Right lobe of liver (tissue), 6 donors: ENCODE measurements around the gene CUEDC1. TPM values are rescaled to one million over a fixed set of nuclear protein-coding genes. Genes with fewer than 3 reads are reported as not detected.

ENCODE experiments used
- ATAC-seq, 4 donors: fragments of 200-7000 bp; cut with Tn5 transposase; one replicate each; pipeline ENCODE4 v1.9.1; 2020; ENCODE audit warnings: mild to moderate bottlenecking in 4 of 4, moderate library complexity in 4 of 4
- DNase-seq, 3 donors: peaks; one replicate each; pipeline ENCODE4 v3.0.0-alpha.2; 2020
- H3K27ac ChIP-seq, 3 donors: fragments of 200-600 bp; one replicate each; pipeline ENCODE4 v1.8.0; 2022
- H3K27me3 ChIP-seq, 2 donors: fragments of 200-600 bp; one replicate each; pipeline ENCODE4 v1.8.0; 2022
- H3K36me3 ChIP-seq, 4 donors: fragments of 200-600 bp; sonication (generic) in 1 of 4; one replicate each; pipeline versions ENCODE4 v1.5.1 to v1.8.0; 2017 to 2022; ENCODE audit warnings: control low read depth in 1 of 4
- H3K4me1 ChIP-seq, 4 donors: fragments of 200-600 bp; sonication (generic) in 1 of 4; one replicate each; pipeline versions ENCODE4 v1.5.1 to v1.8.0; 2017 to 2022; ENCODE audit warnings: control low read depth in 1 of 4
- H3K4me3 ChIP-seq, 3 donors: fragments of 200-600 bp; one replicate each; pipeline ENCODE4 v1.8.0; 2022
- H3K9me3 ChIP-seq, 4 donors: fragments of 200-600 bp; sonication (generic) in 1 of 4; one replicate each; pipeline versions ENCODE4 v1.5.1 to v1.8.0; 2017 to 2022; ENCODE audit warnings: control low read depth in 1 of 4
- POLR2A ChIP-seq: fragments of 450-650 bp; IDR thresholded peaks from one replicate; pipeline ENCODE4 v1.6.1; 2017; ENCODE audit warnings: antibody characterized with exemption, mild to moderate bottlenecking
- WGBS: methylation state at CpG from one replicate; pipeline ENCODE4 v1.1.6; 2018; ENCODE audit warnings: low coverage, low lambda C conversion rate; ENCODE audit not compliant: insufficient coverage; ENCODE audit errors: missing lambda C conversion rate; 5-methylcytosine and 5-hydroxymethylcytosine counted together
- intact Hi-C, 2 donors: fragments of 100-400 bp; cut with DNase I; formaldehyde crosslinking; loops; one replicate each; pipeline versions ENCODE4 v1.11.2 to v1.14.1; 2022
- total RNA-seq, 6 experiments: library from RNA; depleted of rRNA in 2 of 6; stranded (reverse); fragments of >200 nt in 2 of 6; fragmentation: NEBNext Ultra II Directional in 3 of 6; extraction: Animal tissue kit (Norgen Biotek cat#: 25700) in 3 of 6; gene quantifications; one replicate each; pipeline versions ENCODE4 v1.1.0 to v1.2.4, GENCODE V29; 2016 to 2023
- TF ChIP-seq, protein P1 (sequence below), 4 donors: fragments of 200-600 bp in 3 of 4; fragments of 450-650 bp in 1 of 4; IDR thresholded peaks; one replicate each; pipeline versions ENCODE4 v1.5.1 to v1.8.0; 2016 to 2022; ENCODE audit warnings: antibody characterized with exemption in 4 of 4, mild to moderate bottlenecking in 2 of 4
- donor health status: DM: no; HTN: yes; CAD: no.
- donor health status: DM: no; HTN: no; CAD: no.
- donor health status: DM: no; HTN: no; CAD: no.
- donor health status: DM: no; HTN: yes; CAD: no.
- donor health status: DM: no; HTN: yes; CAD: no.

Gene CUEDC1
- total RNA-seq, 6 experiments from 2014 or later = 4.0 to 8.5 (median 5.5) TPM

DNA sequence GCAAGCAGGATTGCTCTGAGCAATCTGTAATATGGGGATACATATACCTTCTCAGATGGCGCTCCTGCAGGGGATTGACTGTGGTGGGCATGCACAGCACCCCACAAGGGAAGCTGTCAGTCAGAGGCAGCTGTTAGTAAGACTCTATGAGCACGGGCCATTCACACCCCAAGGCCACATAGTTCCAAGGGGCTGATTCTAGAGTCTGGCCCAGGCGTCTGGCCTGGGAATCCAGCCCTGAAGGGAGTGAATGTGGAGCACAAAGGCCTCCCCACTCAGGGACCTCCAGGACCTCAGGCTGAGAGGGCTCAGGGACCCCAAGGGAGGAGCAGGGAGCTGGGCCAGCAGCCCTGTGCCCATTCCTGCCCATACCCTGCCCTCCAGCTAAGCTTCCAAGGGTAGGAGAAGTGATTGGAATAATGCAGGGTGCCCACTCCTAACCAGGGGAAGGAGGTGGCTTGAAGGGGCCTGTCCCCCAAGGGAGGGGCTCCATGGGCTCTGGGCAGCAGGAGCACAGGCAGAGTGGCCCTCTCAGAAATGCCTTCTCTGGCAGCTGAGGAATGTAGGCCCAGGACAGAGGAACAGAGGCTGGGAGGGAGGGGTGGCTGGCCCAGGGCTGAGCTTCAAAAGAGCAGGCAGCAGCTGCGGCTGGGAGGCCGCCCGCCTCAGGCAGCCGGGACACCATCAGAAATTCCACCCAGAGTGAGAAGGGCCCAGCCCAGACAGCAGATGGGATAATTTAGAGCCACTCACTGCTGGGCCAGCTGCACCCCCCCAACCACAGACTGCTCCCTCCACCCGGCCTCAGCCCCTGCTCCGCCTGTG is 56.5 kb downstream of the CUEDC1 start:
- DNase-seq = no peak
- no CpG with 5 or more reads among the region's 9 CpGs for WGBS
- Histone ChIP-seq H3K27me3 (no peaks in the 10 kb centered on the region), H3K9me3 (no peaks in the 10 kb centered on the region), H3K4me3 (no peak overlapping the region), H3K4me1 (peaks cover 0 to 31% (median 3%) of the 10 kb centered on the region in 4 donors), H3K27ac (peak overlapping the region in 1 of 3 donors; percentile 37), H3K36me3 (no peaks in the 10 kb centered on the region)
- peak in 2 of 4 donors; percentile 4 to 9 for ATAC-seq
- intact Hi-C loops = loop anchor here in 1 of 2 donors (10.0 kb wide), 1 partner anchor 86 kb away; the partner anchor contains the start of gene VEZF1
- TF ChIP-seq, protein P1, sequence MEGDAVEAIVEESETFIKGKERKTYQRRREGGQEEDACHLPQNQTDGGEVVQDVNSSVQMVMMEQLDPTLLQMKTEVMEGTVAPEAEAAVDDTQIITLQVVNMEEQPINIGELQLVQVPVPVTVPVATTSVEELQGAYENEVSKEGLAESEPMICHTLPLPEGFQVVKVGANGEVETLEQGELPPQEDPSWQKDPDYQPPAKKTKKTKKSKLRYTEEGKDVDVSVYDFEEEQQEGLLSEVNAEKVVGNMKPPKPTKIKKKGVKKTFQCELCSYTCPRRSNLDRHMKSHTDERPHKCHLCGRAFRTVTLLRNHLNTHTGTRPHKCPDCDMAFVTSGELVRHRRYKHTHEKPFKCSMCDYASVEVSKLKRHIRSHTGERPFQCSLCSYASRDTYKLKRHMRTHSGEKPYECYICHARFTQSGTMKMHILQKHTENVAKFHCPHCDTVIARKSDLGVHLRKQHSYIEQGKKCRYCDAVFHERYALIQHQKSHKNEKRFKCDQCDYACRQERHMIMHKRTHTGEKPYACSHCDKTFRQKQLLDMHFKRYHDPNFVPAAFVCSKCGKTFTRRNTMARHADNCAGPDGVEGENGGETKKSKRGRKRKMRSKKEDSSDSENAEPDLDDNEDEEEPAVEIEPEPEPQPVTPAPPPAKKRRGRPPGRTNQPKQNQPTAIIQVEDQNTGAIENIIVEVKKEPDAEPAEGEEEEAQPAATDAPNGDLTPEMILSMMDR (IDR thresholded peaks at IDR 0.05) = no peak
- TF ChIP-seq POLR2A = no peak

DNA sequence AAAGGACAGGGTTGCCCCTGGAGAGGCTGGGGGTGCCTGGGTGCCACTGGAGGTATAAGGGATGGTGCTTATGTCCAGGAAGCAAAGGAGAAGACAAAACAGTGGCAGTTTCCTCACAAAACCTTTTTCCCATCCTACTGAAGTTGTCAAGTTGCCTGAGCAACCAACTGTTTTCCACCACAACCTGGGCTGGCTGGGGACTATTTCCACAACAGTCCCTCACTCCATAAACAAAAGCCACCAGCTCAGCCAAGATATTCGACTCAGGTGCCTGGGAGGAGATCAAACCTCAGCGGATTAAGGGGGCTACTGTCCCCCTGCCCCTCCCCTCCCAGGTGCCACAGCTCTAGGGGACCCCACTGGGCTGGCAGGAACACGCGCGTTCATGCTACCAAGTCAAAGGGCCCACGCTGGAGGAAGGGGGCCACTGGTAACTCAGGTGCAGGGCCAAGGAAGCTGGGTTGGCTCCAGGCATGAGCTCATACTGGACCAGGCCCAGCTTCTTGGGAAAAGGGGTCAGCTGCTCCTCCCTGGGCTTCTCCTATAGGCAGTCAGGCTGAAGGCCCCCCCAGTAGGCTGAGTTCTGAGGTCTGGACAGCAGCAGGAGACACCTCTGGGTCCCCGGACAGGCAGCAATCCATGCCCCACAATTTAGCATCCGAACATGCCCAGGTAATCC is 59.7 kb downstream of the CUEDC1 start:
- peaks cover 0 to 26% (median 0%) of the 10 kb centered on the region in 4 donors for H3K4me1 ChIP-seq
- no peak for ATAC-seq
- no peak for TF ChIP-seq POLR2A
- TF ChIP-seq, protein P1 (IDR thresholded peaks at IDR 0.05) = no peak

DNA sequence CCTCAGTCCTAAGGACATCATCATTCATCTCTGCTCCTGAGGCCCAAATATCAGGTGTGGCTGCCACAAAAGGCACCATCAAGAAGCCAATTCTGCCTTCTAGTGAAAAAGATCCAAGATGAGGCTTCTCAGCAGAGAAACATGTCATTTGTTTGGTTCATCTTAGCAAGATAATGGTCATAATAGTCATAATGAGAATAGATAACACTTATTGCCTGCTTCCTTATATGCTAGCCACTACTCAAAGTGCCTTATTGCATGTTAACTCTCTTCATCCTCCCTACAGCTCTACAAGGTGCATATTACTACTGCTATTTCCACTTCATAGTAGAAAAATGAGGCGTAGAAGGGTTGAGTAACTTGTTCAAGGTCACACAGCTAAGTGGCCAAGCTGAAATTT is 60.4 kb downstream of the CUEDC1 start:
- Histone ChIP-seq H3K36me3 (no peaks in the 10 kb centered on the region), H3K27me3 (no peaks in the 10 kb centered on the region), H3K27ac (no peak overlapping the region), H3K4me3 (no peak overlapping the region), H3K4me1 (peaks cover 0 to 26% (median 0%) of the 10 kb centered on the region in 4 donors), H3K9me3 (no peaks in the 10 kb centered on the region)
- no peak for ATAC-seq
- no peak for DNase-seq
- intact Hi-C loops = loop anchor here (5.0 to 10.0 kb wide), 2 partner anchors 90 to 92 kb away; partner anchors contain the start of gene VEZF1 (in 2 of the 2)
- whole genome bisulfite sequencing = 92% methylated on average over 1 of the region's 1 CpG
- TF ChIP-seq POLR2A = no peak
- TF ChIP-seq, protein P1 (IDR thresholded peaks at IDR 0.05) = no peak

More for the DNA sequence above, 59.7 kb downstream of the CUEDC1 start:
- intact Hi-C loops = loop anchor here in 1 of 2 donors (10.0 kb wide), 1 partner anchor 89 kb away; the partner anchor contains the start of gene VEZF1
- H3K9me3 ChIP-seq = no peaks in the 10 kb centered on the region
- no peaks in the 10 kb centered on the region for H3K36me3 ChIP-seq
- H3K27ac ChIP-seq = no peak overlapping the region
- no peaks in the 10 kb centered on the region for H3K27me3 ChIP-seq
- H3K4me3 ChIP-seq = no peak overlapping the region
- no peak for DNase-seq
- 100% methylated on average over 1 of the region's 8 CpGs for WGBS

DNA sequence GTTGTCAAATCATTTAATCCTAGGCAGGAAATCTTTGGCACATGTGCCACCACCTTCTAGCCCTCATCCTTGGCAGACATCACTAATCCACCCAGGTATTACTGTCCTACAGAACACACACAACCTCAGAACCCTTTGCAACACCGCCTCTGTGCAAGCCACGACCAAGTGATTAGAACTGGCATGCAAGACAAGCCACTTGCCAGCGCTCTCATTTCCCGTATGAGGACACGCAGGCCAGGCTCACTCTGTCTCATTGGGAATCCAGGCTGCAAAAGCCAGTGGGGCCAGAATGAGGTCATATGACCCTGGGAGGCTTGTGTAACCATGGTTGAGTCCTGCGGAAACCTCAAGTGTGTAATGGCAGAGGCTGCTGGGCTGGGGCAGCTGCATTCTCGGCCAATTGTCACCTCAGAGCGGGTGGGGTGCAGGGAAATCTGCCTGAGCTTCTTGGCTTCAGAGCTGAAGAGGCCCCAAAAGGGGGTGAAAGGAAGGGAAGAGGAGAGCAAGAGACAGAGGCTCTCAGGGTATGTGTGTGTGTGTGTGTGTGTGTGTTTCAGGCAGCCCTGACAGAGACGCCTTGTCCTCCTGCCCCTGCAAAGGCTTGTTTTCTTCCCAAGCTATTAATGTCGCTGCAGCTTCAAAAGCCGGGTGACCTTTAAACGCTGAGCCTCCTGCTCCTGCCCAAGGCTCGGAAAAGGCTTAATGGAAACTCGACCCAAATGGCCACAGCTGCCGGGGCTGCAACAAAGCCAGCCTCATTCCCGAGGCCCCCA is 62.2 kb downstream of the CUEDC1 start:
- peak overlapping the region in 1 of 3 donors; percentile 28 for H3K4me3 ChIP-seq
- ATAC-seq = peak; percentile 81 to 92 (median 90)
- intact Hi-C loops = loop anchor here (5.0 to 10.0 kb wide), 2 partner anchors 92 to 94 kb away; partner anchors contain the start of gene VEZF1 (in 2 of the 2)
- H3K9me3 ChIP-seq = no peaks in the 10 kb centered on the region
- no peaks in the 10 kb centered on the region for H3K27me3 ChIP-seq
- DNase-seq = peak; percentile 86 to 93 (median 88)
- H3K36me3 ChIP-seq = no peaks in the 10 kb centered on the region
- peak overlapping the region; percentile 60 to 80 (median 78) for H3K27ac ChIP-seq
- peaks cover 0 to 27% (median 0%) of the 10 kb centered on the region in 4 donors for H3K4me1 ChIP-seq
- TF ChIP-seq POLR2A = peak; percentile 48
- TF ChIP-seq, protein P1 (IDR thresholded peaks at IDR 0.05) = no peak
- 22% methylated on average over 10 of the region's 16 CpGs for WGBS
